Activated CD8-positive, alpha-beta memory T cell treated with anti-CD3 and anti-CD28 coated beads for 36 hours (primary cell): ENCODE results near the gene KCNJ5. TPM values are rescaled to one million over a fixed set of nuclear protein-coding genes. Genes with fewer than 3 reads are reported as not detected.

ENCODE experiments used
- CTCF ChIA-PET: fragments of 350-600 bp; sonication (Branson Sonifier 250); formaldehyde crosslinking; loops from one replicate; lab custom pipeline; 2021; ENCODE audit warnings: antibody characterized with exemption; lab: Charles Lee
- POLR2A ChIA-PET: fragments of 350-600 bp; sonication (Branson Sonifier 250); formaldehyde crosslinking; loops from one replicate; lab custom pipeline; 2021; ENCODE audit warnings: antibody characterized with exemption; lab: Charles Lee
- total RNA-seq, 2 experiments: library from RNA; stranded (reverse); gene quantifications; one replicate each; pipeline ENCODE4 v1.2.3, GENCODE V29; 2021

The KCNJ5 gene
- total RNA-seq: not detected

DNA sequence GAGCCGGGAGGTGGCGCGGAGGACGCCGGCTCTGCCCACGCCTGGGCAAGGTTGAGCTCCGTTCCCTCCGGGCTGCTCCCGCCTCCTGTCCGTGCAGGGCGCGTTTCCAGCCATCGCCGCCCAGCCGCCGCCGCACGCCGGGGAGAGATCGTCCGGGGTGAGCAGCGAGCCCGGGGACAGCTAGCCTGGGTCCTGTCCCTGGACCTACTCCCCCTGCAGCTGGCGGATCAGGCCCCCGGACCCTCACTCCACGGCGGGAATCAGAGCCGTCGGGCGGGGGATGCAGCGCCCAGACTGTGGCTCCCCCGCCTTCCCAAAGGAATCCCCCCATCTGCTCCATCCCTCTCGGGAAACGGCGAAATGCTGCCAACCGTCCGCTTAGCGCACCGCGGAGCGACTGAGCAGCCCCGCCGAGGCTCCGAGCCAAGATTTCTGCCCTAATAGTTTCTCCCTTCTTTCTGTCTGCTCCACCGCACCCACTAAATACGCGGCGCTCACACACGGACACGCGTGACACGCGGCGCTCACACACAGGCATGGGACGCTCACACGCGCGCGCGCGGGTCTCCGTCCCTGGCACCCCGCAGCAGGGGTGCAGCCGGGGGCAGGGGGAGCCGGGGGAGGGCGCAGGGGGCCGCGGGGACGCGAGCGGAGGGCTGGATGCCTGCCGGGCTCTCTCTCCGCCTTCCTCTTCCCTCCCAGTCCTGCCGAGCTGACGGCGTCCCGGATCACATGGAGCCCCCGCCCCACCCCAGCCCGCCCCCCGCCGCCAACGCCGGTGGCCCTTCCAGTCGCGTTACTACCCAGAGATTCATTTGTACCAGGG, at the start of gene KCNJ5:
Gene KCNJ5, plus strand, starts transcription at position 814 of the 826 bp plus-strand sequence. CDS start 19,918 bp downstream, outside the sequence.
- CTCF ChIA-PET: interaction anchor here (1.0 to 2.4 kb wide), 2 partner anchors 13 to 16 kb away, joined by 3 to 9 read pairs; no protein-coding TSS in a partner anchor
- POLR2A ChIA-PET: no interaction called here

DNA sequence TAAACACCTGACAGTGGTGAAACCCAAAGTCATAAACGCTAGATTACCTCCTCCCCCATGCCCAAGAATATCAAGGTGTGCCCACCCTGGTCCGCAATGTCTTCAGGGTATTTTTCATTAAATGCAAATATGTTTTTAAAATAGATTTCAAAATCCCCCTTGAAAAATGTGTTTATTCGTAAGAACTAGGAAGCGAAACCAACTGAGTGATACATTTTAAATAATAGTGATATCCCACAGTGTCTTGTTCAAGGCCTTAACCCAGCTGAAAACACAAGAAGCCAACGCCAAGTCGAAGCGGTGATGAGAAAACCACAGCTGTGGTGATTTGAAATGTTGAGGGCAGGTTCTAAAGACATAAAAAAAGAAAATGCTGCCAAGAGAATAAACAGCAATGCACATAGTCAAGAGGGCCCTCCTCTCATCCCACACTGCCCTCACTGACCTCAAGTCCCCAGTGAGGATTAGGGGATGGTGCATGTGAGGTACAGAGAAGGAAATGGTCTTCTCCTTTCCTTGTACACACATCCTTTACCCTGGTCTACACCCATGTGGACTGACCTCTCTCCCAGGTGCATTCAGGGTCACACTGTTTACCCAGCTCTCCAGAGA, 49.6 kb upstream of the KCNJ5 start:
- ChIA-PET POLR2A (interaction anchor here (1.1 kb wide), 1 partner anchor 11 kb away, joined by 3 read pairs; no protein-coding TSS in a partner anchor), CTCF (interaction anchor here (1.0 to 1.2 kb wide), 2 partner anchors 11 to 31 kb away, joined by 3 to 6 read pairs; no protein-coding TSS in a partner anchor)

DNA sequence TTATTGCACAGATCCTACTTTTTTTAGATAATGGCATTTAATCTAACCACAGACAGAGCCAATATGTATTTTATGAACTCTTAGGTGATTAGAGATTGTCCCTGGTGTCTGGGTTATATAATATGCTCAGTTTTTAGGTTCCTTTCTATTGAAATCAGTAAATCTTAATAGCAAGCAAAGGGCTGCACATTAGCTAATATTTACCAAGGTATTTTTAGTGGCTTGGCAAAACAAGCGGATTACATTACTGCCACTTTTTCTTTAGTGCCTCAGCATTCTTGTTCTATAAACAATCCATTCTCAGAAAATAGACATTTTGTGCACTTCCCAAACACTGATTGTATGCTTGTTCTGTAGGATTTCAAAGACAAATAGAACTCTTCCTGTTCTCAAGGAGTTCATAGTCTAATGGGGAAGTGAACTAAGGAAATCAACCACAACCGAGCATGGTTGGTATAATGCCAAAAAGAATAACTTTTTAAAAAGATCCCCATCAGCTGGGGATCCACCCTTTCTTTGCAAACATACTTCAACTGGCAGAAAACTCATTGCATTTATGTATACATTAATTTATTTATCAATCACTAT, 47.9 kb upstream of the KCNJ5 start:
- ChIA-PET POLR2A (no interaction called here), CTCF (interaction anchor here (2.3 kb wide), 1 partner anchor 12 kb away, joined by 13 read pairs; no protein-coding TSS in a partner anchor)

DNA sequence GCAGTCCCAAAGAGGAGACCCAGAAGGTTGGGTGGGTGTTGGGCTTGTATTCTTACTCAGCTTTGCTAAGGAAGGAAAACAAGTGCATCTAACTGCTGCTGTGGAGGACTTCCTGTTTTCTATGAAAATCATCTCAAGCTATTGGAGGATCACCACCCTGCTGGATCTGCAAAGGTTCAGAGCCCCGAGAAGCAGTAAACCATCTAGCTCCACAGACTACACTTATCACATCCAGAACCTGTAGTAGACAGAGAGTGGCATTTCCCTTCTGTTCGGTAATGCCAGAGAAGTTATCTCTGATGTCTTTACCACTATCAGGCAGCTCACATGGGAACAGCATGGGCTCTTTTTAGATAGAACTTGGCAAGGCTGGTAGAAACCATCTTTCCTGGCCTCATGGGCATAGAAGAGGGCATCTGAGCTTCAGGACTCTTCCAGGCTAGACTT, 45.8 kb upstream of the KCNJ5 start:
- ChIA-PET CTCF (interaction anchor here (1.1 to 2.3 kb wide), 2 partner anchors 14 kb away, joined by 3 to 13 read pairs; no protein-coding TSS in a partner anchor), POLR2A (no interaction called here)

DNA sequence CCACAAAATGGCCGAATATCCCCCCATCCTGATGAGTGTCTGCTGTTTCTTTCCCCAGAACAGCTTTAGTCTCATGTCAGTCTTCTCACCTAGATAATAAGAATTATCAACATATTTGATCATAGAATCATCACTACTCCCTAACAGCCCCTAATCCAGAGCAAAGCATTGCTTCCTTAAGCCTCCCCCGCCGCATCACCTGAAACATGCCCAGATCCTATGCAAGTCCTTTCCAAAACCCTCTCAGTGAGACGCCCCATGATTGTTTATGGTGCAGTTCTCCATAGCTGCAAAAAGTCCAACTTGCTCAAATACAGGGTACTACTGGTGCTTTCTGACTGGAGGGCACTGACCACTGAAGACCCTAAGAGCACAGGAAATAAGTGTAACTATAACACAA, 44.2 kb upstream of the KCNJ5 start:
- ChIA-PET POLR2A (interaction anchor here (1.2 kb wide), 1 partner anchor 11 kb away, joined by 3 read pairs; no protein-coding TSS in a partner anchor), CTCF (interaction anchor here (1.3 kb wide), 1 partner anchor 667 kb away, joined by 3 read pairs; no protein-coding TSS in a partner anchor)

DNA sequence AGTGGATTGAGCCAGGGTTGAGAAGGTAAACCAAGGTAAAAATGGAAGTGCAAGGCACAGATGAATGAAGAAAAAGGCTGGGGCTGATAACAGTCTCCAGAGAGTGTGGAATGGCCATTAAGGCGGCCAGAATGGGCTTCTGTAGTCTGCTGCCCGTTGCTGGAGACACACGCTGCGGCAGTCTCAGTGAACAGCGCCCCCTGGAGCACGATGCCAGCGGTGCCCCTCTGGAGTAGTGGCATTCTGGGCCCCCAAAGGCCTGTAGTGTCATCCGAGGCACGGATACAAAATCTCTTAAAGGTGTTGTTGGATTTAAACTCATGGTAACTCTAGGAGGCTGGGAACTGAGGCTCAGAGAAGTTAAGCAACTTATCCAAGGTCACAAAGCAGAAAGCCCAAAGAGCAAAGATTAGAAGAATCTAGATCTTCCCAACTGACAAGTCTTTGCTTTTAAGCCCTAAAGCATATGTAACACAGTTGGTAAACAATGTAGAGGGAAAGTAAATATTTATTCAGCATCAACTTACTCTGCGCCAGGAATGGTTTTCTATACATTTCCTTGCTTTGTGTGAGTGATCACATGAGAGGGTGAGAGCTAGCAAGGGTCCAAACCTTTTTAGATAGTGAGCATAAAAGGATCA, 42.2 kb upstream of the KCNJ5 start:
- CTCF ChIA-PET: interaction anchor here (0.8 to 1.5 kb wide), 7 partner anchors 9 to 677 kb away, joined by 3 to 7 read pairs (median 4); no protein-coding TSS in a partner anchor

DNA sequence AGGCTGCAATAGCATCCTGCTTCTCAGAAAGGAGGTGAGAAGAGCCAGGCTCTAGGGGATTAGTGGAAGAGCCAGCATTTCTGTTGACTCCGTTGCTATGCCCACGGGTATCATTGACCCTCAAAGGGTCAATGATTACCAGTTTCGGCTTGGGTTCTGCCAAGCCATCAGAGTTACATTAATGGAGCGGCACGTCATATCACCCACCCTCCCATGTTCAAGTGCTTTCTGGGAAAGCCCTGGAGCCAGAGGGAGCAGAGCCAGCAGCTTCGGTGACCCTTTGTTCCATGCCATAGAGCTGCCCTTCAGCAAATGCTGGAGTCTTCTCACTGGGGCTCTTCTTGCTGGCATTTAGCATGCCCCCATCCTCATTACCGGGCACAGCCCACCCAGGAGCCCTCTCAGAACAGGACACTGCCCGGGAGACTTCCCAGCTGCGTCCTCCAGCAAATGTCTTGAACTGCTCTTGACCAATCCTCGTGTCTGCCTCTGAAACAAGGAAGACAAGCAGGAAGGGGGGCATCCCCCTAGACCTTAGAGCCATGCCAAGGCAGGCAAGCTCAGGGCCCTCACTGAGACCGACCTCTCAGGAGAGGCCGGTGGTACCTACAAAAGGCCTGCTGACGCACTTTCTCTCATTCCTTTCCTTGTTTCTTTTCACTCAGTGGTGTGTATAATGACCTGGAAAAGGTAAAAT, 38.7 kb upstream of the KCNJ5 start:
- POLR2A ChIA-PET: no interaction called here
- CTCF ChIA-PET: interaction anchor here (1.8 kb wide), 1 partner anchor 695 kb away, joined by 5 read pairs; no protein-coding TSS in a partner anchor

More for the DNA sequence above, 42.2 kb upstream of the KCNJ5 start:
- POLR2A ChIA-PET: interaction anchor here (0.5 kb wide), 1 partner anchor 155 kb away, joined by 3 read pairs; the partner anchor contains the start of gene FLI1

DNA sequence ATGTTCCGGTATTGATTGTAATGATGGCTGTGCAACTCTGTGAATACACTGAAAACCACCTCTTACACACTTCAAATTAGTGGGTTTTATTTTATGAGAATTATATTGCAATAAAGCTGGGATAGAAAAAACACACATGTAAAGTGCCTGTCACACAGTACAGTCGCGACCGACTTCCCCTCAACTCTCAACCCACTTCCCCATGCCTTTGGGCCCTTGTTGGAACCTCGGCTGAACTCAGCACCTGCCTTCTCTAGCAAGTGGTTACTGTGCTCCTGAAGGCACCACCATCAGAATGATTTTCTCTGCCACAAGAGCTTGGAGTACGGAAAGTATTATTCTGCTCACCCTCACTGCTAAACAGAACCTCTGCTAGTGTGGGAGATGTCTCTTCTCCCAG, 37.6 kb upstream of the KCNJ5 start:
- ChIA-PET CTCF (interaction anchor here (1.1 kb wide), 1 partner anchor 696 kb away, joined by 3 read pairs; no protein-coding TSS in a partner anchor), POLR2A (no interaction called here)

DNA sequence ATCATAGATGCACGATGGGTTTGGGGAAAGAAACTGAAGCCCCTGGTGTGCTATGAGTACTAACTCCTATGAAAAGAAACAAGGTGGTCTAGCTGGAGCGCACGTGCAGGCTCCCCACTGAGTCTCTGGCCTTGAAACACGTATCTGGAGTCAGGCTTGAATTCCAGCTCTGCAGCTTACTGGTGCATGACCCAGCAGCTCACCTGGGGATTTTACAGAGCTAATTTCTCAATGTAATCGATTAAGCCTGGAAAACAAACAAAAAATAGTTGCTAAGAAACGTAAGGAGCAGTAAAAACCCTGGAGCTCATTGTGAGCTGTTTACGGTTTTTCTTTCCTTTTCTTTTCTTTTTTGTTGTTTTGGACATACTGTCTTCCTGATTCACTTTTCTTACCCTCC, 36.3 kb upstream of the KCNJ5 start:
- CTCF ChIA-PET: interaction anchor here (1.1 kb wide), 1 partner anchor 697 kb away, joined by 3 read pairs; no protein-coding TSS in a partner anchor
- POLR2A ChIA-PET: no interaction called here

DNA sequence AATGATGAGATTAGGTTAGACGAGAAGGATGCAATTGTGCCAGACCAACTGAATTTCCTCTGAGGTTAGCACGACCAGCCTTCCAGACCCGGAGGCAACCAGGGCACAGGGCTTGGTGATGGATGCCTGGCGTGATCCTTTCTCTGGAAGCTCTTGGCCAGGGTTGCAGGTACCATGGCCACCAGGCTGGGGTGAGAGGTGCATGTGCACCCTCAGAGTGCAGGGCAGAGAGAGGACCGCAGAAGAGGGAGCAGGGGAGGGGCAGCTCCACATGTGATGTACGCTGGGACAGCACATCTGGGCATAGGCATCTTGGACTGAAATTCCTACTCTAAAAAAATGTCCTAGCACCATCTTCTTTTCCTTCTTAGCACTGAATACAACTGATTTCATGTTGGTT, 34.9 kb upstream of the KCNJ5 start:
- POLR2A ChIA-PET: no interaction called here
- CTCF ChIA-PET: no interaction called here

DNA sequence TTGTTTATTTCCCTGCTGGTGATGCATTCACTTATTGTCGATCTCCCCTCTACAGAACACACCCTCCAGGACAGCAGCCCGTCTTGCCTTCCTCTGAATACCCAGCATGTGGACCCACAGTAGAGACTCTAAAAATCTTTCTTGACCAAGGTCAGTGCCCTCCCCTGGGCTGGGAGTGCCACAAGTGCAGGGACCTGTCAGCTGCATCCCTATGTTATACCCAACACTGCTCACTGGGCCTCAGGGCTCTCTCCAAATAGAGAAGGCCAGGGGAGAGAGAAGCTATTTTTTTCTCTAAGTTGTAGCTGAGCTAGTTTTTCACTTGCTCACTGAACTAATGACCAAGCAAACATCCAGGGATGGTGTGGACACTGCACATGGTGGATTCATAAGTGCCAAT, 33.8 kb upstream of the KCNJ5 start:
- ChIA-PET POLR2A (interaction anchor here (0.9 kb wide), 1 partner anchor 11 kb away, joined by 3 read pairs; no protein-coding TSS in a partner anchor), CTCF (interaction anchor here (0.8 to 2.8 kb wide), 2 partner anchors 8 to 9 kb away, joined by 3 to 7 read pairs; no protein-coding TSS in a partner anchor)

DNA sequence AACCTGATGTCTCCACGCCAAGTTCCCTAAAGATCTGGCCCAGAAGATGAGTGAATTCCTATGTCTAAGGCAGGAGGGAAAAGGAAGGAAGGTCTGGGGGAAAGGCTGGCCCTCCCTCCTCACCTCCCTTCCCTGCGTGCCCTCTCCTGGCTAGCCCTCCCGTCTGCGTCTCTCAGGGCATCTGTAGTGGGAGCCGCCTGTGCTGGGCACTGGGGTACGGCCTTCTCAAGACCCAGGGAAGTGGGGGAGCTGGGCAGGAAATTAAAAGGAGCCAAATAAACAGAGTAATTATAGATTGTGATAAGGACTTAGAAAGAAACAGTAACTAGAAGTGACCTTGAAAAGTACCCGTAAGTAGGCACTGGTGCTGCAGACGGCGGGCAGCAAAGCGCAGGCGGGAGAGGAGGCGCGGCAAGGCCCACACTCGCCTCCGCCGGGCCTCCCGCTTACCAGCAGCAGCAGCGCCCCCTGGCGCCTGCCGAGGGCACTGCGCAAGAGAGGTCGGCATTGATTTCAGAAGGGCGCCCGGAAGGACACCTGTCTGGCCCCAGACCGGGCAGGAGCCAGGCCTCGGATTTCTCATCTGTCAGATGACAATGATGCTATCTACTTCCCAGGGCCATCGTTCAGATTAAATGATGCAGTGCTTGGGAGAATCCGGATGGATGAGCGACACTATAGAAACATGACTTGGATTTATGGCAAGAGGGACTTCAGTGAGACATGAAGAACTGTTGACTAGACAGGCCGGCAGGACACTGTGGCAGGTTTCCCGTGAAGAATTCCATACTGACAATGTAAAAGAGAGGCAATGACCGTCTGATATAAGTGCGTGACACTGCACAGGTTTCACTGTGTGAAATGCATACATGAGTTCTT, 31.4 kb upstream of the KCNJ5 start:
- ChIA-PET CTCF (interaction anchor here (1.5 to 2.8 kb wide), 3 partner anchors 10 to 702 kb away, joined by 3 to 9 read pairs (median 7); no protein-coding TSS in a partner anchor), POLR2A (no interaction called here)

DNA sequence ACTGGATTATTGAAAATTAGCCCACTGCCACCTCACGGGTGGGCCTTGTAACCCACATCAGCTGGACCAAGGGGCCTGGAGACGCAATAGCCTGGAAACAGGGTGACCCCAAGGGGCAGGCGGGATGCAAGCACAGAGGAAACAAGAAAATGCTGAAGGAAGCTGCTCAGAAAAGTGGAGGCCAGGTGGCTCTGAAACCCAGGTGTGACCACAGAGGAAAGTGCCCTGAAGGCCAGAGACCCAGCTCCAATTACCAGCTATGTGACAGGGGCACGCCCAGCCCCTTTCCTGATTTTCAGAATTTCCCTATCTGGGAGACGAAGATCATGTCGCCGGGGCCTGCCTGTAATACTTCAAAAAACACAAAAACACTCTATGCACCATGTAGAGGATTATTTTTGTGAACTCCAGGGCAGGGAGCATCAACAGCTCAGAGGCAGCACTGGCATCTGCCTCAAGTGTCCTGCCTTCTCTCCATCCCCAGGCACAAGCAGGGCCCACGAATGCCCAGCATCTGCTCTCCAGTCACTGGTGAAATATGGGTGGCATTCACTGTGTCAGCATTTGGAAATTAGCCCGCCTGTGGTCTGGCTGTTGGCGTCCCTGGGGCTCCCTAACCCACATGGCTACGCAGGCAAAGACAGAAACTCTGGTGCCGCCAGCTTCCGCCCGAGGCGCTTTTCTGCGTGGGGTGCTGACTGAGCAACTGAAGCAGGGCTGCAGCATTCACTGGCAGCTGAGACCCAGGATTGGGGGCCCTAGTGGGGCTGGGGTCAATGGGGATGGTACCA, 30.4 kb upstream of the KCNJ5 start:
- POLR2A ChIA-PET: no interaction called here

DNA sequence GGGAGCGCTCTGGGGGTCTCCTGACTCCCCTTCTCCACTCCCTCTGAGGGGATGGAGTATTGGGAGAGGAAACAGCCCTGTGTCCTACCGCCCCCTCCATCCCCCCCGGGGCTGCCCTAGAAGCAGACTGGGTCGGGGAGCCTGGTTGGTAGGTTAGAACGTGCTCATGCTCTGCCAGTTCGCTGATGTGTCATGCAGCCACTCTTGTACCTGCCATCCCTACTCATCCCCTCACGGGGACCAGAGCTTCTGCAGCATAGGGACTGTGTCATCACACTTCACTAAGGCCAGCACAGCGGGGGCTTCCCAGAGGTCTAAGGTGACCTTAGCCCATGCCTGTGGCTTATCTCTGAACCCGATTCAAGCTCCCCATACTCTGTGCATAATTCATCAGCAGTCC, 28.8 kb upstream of the KCNJ5 start:
- CTCF ChIA-PET: no interaction called here
- POLR2A ChIA-PET: no interaction called here

More for the DNA sequence above, 30.4 kb upstream of the KCNJ5 start:
- CTCF ChIA-PET: interaction anchor here (2.7 kb wide), 1 partner anchor 703 kb away, joined by 9 read pairs; no protein-coding TSS in a partner anchor

DNA sequence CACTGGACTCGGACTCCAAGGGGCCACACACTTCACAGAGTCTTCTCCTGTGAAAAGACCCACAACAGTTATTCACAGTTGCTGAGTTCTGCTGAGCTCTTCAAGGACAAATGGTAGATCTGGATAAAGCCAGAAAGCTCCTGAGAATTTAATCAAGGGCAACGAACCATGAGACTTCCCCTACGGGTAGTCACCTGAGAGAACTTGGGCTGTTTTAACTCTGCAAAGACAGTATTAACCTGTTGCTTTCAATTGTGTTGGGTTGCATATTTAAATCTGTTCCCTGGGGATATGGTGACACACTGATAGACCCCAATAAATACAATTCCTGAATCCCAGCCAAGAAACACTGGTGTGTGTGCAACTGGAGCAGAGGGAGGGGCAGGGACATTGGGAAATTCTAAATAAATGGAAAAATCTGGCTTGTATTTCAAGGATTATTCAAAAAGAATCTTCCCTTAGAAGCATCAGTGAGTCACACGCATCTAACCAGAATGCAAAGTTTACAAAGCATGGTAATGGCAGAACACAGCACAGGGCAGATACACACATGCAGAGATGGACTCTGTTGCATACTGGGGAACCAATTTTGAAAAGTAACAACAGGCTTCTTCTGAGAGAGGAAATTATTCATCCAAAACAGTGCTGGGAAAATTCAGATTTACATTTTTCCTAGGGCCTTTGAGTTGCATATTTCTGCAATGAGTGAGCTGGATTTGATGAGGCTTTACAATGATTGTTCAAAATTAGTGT, 28.1 kb upstream of the KCNJ5 start:
- CTCF ChIA-PET: no interaction called here
- POLR2A ChIA-PET: no interaction called here
